ENCODE data around the gene GSTM5. TPM values are rescaled to one million over a fixed set of nuclear protein-coding genes. Genes with fewer than 3 reads are reported as not detected.
"Not testable (repeated sequence)": the region's sequence is repeated elsewhere in the genome, so short reads cannot be mapped to it uniquely, and the experiment has no call there.

GSTM5 gene
- total RNA-seq, 1 experiment from 2014 or later = 0.12 TPM

DNA sequence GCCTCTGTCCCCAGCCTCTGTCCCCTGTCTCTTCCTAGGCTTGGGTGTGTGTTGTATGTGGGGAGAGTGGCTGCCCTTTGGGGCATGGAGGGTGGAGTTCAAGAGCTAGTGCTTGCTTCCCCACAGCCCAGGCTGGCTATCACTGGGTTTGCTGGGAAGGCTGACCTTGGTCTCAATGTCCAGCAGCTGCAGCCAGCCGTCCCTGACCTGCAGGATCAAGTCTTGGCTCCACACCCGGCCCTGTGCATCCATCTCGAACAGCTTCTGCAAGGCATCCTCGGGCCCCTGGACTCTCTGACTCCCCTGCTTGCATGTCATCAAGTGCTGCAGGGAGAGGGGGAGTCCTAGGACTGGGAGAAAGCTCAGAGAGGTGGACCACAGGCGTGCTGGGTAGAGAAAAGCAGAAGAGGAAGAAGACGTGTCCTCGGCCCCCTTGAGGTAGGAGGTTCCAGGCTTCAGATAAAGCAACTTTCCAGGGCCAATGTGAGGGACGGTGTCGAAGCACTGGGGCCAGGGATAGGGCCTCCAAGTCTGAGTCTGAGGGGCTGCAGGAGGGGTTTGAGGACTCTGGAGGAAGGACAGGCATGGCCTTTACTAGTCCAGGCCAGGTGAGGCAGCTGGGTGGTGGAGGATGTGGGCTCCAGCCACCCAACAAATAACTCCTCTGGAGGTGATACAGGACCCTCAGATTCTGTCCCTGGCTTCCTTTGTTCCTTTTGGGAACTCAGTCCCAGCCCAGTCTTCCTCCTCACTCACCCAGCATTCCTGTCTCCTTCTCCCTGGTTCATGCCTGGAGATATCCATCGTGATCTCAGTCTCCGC is 47.7 kb downstream of the GSTM5 start:
- DNase-seq (ENCODE audit: extremely low read depth, low read depth) = no peak

DNA sequence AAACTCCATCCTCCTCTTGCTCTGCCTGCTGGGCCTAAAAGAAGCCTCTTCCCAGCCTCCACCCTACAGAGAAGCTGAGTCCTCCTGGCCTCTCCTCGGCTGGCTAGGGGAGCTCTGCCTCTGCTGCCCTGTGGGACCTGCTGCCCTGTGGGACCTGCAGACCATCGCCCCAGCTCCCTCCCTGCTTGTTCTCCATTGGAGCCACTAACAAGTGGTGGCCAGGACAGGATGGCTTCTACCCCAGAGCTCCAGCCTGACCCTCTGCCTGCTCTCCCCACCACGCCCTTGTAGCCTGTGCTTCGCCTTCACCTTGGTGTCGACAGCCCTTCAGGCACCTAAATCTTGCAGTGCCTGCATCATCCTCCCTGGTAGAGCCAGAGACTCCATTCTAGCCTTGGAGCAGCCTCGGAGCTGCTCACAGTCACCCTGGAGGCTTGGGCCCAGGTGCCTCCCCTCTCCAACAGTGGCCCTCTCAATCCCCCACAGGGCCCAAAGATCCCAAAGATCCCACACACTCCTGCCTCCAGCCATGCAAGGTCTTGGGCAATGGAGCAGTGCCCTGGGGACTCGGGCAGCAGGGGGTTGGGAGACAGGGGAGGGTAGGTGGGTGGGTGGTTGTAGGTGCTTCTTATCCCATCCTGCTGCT is 48.7 kb downstream of the GSTM5 start:
- no peak for DNase-seq (ENCODE audit: extremely low read depth, low read depth)

DNA sequence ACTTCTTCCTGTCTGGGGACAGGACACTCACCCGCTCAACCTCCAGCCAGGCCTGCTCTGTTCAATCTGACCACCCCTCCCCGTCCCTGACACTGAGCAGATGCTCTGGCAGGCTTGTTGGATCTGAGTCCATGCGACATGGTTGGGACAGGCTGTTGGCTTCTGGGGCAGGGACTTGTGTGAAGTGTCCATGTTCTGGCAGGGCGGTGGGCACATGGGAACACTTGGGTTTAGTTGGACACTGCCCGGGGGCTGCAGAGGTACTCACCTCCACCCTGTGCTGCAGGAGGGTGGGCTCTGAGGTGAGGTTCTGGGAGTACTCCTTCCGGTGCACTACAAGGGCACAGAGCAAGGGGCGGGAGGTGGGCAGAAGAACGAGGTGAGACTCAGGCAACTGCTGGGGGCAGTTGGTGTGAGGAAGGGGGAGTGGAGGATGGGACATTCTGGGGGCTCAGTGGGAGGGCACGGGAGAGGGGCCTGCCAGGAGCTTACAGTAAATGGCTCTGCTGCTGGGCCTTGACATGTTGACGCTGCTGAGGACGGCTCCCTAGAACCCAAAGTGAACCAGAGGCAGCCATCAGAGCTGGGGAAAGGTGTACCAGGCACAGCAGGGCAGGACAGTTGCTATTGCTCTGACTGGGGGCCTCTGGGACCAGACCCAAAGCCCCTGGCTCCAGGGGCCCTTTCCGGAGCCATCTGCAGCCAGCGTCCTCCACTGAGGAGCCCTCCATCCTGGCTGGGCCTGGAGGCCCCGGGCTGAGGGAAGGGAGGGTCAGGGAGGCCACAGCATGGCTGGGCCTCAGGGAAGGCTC is 49.4 kb downstream of the GSTM5 start:
- no peak for DNase-seq (ENCODE audit: extremely low read depth, low read depth)

DNA sequence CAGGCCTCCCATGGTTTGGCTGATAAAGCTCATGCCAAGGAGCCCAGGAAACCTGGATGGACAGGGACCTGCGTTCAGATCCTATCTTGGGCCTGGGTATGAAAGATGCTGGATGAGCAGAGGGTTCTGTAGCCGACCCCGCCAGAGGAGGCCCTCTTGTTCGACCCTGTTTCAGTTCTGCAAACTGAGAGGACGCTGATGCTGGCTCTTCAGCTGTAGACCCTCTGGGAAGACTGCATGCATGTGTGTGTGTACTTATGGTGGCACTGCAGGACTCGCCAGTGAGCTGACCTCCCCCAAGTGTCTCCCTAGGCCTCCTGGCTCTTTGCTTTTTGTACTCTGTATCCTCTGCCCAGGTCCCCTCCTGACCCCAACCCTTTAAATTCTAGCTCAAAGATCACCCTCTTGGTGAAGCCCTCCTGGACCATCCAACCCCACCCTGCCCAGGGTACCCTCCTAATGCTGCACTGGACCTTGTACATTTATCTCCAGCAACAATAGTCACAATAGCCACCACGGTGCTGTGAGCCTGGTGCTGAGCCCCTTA is 50.1 kb downstream of the GSTM5 start:
- DNase-seq (ENCODE audit: extremely low read depth, low read depth) = no peak

DNA sequence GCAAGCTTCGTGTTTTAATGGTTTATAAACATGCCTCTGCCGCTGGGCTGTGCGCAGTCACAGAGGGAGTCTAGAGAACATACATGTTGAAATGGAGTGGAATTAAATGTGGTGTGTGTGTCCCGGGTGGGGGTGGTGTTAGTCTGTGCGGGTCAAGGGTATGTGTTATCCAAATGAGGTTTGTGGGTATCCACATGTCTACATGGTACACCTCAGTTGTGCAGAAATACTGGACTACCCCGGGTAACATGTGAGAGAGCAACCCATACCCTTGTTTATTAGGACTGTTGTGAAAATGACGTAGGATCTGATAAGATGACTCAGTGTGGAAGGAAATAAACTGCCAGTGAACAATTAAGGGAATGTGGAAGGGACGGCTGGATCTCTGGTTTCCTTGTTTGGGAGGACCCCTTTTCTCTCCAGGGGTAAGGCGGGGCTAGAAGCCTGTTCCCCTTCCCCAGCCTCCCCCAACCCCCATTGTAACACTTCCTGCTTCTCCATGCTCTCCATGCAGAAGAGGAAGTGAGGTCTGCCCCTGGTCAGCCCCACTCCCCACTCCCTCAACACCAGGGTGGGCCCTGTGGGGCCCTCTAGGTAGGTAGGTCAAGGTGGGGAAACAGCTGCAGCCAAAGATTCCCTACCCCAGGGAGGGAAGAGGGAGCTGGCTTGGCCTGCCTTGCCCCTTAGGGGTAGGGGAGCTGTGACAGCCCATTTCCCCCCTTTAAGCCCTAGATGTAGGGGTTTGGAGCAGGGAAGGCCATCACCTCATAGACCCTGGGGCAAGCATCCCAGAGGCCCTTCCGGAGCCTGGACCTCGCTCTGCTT is 51.0 kb downstream of the GSTM5 start:
- DNase-seq (ENCODE audit: extremely low read depth, low read depth) = peak; percentile 45

DNA sequence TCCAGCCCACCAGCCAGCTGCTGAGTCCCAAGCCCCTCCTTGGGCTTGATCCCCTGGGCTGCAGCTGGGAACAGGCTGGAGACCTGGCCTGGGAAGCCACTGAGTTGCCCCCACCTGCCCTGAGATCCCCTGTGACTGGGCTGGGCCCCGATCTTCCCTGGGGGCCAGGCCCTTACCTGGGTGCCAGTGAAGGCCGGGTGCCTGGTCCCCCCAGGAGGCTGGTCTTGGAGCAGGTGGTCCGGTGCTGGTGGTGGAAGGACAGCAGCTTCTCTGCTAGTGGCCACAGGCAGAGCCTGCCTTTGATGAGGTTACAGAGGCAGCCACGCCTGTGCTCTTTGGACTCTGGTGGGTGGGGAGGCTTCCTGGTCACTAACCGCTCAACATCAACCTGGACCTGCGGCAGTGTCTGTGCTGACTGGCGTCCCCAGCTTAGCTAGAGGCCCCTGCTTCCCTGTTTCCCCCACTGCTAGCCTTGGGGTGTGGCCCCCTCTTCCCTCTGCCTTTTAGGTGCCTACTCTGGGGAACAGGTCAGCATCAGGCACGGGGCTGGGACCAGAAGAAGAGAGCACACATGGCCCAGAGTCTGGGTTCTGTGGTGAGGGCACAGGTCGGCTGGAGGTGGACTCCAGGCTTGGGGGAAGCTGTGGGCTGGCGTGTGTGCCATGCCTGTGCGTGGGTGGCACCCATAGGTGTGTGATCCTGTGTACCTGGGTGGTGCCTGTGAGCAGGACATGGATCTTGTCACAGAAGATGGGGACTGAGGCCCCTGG is 51.8 kb downstream of the GSTM5 start, which contains the start of gene EPS8L3:
EPS8L3 (minus strand) TSS at position 278 of the 770 bp plus-strand sequence. CDS start 2,174 bp downstream, outside the sequence.
- DNase-seq (ENCODE audit: extremely low read depth, low read depth) = no peak

DNA sequence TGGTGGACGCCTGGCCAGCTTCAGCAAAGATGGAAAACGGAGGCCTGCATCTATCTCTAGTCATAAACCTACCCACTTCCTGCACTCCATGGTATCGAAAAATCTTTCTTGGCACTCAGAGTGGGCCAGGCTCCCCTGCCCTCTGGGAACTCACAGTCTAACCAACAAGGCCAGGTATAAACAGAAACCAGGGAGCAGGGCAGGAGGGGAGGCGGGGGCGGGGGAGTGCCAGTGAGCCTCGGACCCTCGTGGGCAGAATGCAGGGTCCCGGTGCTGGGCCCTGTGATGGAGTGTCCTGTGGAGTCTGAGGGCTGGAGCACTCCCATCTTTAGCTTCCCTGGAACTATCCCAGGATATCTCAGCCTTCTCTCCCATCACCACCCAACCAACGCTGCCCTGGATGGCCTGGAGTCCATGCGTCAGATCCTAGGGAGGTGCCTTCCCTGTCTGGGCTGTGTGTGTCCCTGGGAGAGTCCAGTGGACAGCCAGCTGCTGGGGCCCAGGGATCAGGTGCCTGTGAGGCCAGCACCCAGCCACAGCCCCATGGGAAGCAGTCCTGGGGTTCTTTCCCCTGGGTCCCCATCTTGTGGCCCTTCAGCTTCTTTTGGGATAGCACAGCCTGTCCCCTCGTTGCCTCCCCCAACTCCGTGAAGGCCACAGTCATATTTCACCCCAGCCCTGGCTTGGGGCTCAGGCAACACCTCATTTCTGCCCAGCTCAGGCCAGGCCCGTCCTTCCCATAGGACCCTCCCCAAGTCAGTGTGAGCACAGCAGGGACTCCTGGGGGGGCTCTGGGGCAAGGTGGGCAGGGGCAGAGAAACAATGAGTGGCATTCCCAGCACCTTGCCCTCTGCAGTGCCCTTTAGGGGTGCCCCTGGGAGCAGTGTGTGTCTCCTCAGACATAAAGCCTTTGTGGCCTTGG is 52.8 kb downstream of the GSTM5 start:
- no peak for DNase-seq (ENCODE audit: extremely low read depth, low read depth)

DNA sequence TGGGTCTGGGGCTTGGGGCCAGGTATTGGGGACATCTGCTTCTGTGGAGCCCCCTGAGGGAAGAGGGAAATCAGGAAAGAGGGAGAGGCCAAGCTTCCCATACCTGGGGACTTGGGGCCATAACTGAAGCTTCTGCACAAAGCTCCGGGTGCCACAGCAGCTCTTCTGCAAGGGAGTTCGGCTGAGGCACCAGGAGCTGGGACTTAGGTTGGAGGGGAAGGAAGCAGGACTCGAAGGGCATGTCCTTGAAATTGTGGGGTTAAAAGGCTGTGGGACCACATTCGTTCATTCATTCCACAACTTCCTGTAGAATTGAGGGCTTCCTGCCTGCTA is 53.4 kb downstream of the GSTM5 start:
- DNase-seq (ENCODE audit: extremely low read depth, low read depth) = no peak

DNA sequence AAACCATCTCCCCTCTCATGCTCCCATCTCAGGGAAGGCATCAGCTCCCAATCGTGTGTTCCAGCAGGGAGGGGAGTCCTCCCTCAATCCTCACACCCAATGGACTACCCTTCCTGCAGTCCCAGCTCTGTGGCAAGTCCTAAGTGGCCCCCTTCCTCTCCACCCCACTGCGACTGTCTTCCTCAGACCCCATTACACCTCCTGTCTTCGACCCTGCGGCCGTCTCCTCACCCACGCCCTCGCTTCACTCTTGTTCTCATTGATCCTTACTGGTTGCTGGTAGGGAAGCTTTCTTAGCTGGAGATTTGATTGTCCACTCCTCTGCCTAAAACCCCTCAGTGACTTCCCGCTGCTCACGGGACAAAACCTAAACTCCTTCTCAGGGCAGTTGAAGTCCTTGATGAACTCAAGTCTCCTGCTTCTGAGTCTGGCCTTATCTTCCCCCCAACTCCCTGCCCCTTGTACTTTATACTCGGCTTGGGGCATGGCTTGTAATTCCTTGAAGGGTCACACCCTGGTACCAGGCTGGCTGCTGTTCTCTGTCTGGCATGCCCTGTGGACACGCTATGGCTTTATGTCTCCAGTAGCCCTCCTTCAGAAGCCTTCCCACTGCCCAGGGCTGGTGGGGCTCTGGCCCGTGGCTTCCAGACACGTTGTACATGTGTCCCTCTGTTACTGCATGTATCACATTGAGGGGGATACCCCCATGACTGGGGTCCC is 54.0 kb downstream of the GSTM5 start:
- no peak for DNase-seq (ENCODE audit: extremely low read depth, low read depth)

DNA sequence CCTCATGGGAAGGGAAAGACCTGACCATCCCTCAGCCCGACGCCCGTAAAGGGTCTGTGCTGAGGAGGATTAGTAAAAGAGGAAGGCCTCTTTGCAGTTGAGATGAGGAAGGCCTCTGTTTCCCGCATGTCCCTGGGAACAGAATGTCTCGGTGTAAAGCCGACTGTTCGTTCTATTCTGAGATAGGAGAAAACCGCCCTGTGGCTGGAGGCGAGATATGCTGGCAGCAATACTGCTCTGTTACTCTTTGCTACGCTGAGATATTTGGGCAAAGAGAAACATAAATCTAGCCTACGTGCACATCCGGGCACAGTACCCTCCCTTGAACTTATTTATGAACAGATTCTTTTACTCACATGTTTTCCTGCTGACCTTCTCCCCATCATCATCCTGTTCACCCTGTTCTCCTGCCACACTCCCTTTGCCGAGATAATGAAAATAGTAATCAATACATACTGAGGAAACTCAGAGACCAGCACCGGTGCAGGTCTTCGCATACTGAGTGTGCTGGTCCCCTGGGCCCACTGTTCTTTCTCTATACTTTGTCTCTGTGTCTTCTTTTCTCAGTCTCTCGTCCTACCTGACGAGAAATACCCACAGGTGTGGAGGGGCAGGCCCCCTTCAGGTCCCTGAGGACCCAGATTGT is 55.1 kb downstream of the GSTM5 start:
- not testable (repeated sequence) for DNase-seq (ENCODE audit: extremely low read depth, low read depth)

Other genes with a start within 250 kb of the GSTM5 start
- gene SYPL2, start 245.7 kb upstream of the GSTM5 start, total RNA-seq (2014; rRNA removed; shearing (Covaris generic)) = 0.05 TPM in 1 of 2 replicates, not detected in the other
- 3.1 TPM in 2 replicates for gene ATXN7L2, start 228.3 kb upstream of the GSTM5 start, total RNA-seq (2014; rRNA removed; shearing (Covaris generic))
- gene CYB561D1, start 218.2 kb upstream of the GSTM5 start, total RNA-seq (2014; rRNA removed; shearing (Covaris generic)) = 2.3 and 2.8 TPM in 2 replicates
- gene AMIGO1, start 202.5 kb upstream of the GSTM5 start, total RNA-seq (2014; rRNA removed; shearing (Covaris generic)) = 1.2 and 1.4 TPM in 2 replicates
- gene GPR61, start 172.4 kb upstream of the GSTM5 start, total RNA-seq (2014; rRNA removed; shearing (Covaris generic)) = 0.30 TPM in 1 of 2 replicates, not detected in the other
- gene GNAI3, start 163.6 kb upstream of the GSTM5 start, total RNA-seq (2014; rRNA removed; shearing (Covaris generic)) = 7.6 and 8.5 TPM in 2 replicates
- not detected in 2 replicates for gene GNAT2, start 92.6 kb upstream of the GSTM5 start, total RNA-seq (2014; rRNA removed; shearing (Covaris generic))
- gene AMPD2, start 92.4 kb upstream of the GSTM5 start, total RNA-seq (2014; rRNA removed; shearing (Covaris generic)) = 33.3 and 39.5 TPM in 2 replicates
- 25.5 and 33.5 TPM in 2 replicates for gene GSTM4, start 56.2 kb upstream of the GSTM5 start, total RNA-seq (2014; rRNA removed; shearing (Covaris generic))
- 9.8 and 11.8 TPM in 2 replicates for gene GSTM2, start 44.2 kb upstream of the GSTM5 start, total RNA-seq (2014; rRNA removed; shearing (Covaris generic))
- gene GSTM1, start 24.4 kb upstream of the GSTM5 start, total RNA-seq (2014; rRNA removed; shearing (Covaris generic)) = 67.1 and 68.9 TPM in 2 replicates
- 266 and 288 TPM in 2 replicates for gene GSTM3, start 28.8 kb downstream of the GSTM5 start, total RNA-seq (2014; rRNA removed; shearing (Covaris generic))
- 0.15 TPM in 1 of 2 replicates, not detected in the other for gene EPS8L3, start 51.7 kb downstream of the GSTM5 start, total RNA-seq (2014; rRNA removed; shearing (Covaris generic))
- 7.7 and 9.5 TPM in 2 replicates for gene CSF1, start 198.6 kb downstream of the GSTM5 start, total RNA-seq (2014; rRNA removed; shearing (Covaris generic))